Thyroid gland (tissue), 4 donors: ENCODE data around the gene NCAPD2.

Source experiments
- POLR2A ChIP-seq, 2 donors: fragments of 450-650 bp; IDR thresholded peaks; one replicate each; pipeline ENCODE4 v1.6.1; 2017; ENCODE audit warnings: antibody characterized with exemption in 2 of 2, mild to moderate bottlenecking in 2 of 2, moderate library complexity in 1 of 2
- TF ChIP-seq, protein P1 (sequence below), 6 experiments: fragments of 200-600 bp in 3 of 6; fragments of 450-650 bp in 3 of 6; sonication (generic) in 3 of 6; IDR thresholded peaks; one replicate each; pipeline ENCODE4 v1.5.1; 2016 to 2019; ENCODE audit warnings: antibody characterized with exemption in 6 of 6, mild to moderate bottlenecking in 2 of 6, inconsistent platforms in 1 of 6, moderate library complexity in 1 of 6

DNA sequence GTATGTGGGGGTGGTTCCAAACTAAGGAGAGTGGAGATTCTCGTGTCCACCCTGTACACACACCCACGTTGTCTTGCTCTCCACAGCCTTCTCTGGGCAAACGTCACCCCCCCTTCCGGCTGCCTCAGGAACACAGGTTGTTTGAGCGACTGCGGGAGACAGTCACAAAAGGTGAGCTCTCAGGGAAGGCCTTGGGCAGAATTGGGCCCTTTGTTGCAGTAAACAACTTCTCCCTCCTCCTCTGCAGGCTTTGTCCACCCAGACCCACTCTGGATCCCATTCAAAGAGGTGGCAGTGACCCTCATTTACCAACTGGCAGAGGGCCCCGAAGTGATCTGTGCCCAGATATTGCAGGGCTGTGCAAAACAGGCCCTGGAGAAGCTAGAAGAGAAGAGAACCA, 32.3 kb downstream of the NCAPD2 start:
- TF ChIP-seq, protein P1, sequence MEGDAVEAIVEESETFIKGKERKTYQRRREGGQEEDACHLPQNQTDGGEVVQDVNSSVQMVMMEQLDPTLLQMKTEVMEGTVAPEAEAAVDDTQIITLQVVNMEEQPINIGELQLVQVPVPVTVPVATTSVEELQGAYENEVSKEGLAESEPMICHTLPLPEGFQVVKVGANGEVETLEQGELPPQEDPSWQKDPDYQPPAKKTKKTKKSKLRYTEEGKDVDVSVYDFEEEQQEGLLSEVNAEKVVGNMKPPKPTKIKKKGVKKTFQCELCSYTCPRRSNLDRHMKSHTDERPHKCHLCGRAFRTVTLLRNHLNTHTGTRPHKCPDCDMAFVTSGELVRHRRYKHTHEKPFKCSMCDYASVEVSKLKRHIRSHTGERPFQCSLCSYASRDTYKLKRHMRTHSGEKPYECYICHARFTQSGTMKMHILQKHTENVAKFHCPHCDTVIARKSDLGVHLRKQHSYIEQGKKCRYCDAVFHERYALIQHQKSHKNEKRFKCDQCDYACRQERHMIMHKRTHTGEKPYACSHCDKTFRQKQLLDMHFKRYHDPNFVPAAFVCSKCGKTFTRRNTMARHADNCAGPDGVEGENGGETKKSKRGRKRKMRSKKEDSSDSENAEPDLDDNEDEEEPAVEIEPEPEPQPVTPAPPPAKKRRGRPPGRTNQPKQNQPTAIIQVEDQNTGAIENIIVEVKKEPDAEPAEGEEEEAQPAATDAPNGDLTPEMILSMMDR (IDR thresholded peaks at IDR 0.05) = no peak
- no peak for TF ChIP-seq POLR2A (IDR thresholded peaks at IDR 0.05)
